HepG2 (cell line): ENCODE results near the gene CNRIP1. TPM values are rescaled to one million over a fixed set of nuclear protein-coding genes. Genes with fewer than 3 reads are reported as not detected.
A peak's percentile ranks its signal among the peaks of the same experiment; 100 is the strongest.

Experiments used
- ATF7-NPFF ChIP-seq: sonication (generic); formaldehyde crosslinking; IDR thresholded peaks from 2 replicates; pipeline ENCODE4 v1.8.1; 2023; ENCODE audit warnings: mild to moderate bottlenecking, low read depth, missing genetic modification reagents, moderate library complexity
- FOXK1 ChIP-seq: sonication (generic); formaldehyde crosslinking; IDR thresholded peaks from 2 replicates; pipeline ENCODE4 v1.4.0; 2020; ENCODE audit warnings: low read depth, missing genetic modification reagents, borderline replicate concordance
- FOXO1 ChIP-seq: sonication (generic); formaldehyde crosslinking; IDR thresholded peaks from 2 replicates; pipeline ENCODE4 v1.4.0; 2020; ENCODE audit warnings: missing genetic modification reagents
- RAD51 ChIP-seq: fragments of 450-650 bp; IDR thresholded peaks from 2 replicates; pipeline ENCODE4 v1.6.1; 2016; ENCODE audit warnings: borderline replicate concordance
- RFX3 ChIP-seq: IDR thresholded peaks from 2 replicates; pipeline ENCODE4 v1.6.1; 2016; ENCODE audit warnings: missing biosample characterization, missing genetic modification reagents
- RFXANK ChIP-seq: IDR thresholded peaks from 2 replicates; pipeline ENCODE4 v1.6.1; 2016
- TCF7 ChIP-seq: sonication (generic); IDR thresholded peaks from 2 replicates; pipeline ENCODE4 v1.6.1; 2016; ENCODE audit warnings: antibody characterized with exemption, low read depth
- ZNF225 ChIP-seq: sonication (generic); formaldehyde crosslinking; IDR thresholded peaks from 2 replicates; pipeline ENCODE4 v1.4.0; 2020; ENCODE audit warnings: mild to moderate bottlenecking, missing genetic modification reagents
- ZNF260 ChIP-seq: sonication (generic); formaldehyde crosslinking; IDR thresholded peaks from 2 replicates; pipeline ENCODE4 v1.4.0; 2020; ENCODE audit warnings: missing genetic modification reagents, low read depth, mild to moderate bottlenecking, borderline replicate concordance
- ZNF367 ChIP-seq: sonication (generic); formaldehyde crosslinking; IDR thresholded peaks from 2 replicates; pipeline ENCODE4 v1.4.0; 2020; ENCODE audit warnings: missing genetic modification reagents, borderline replicate concordance
- ZNF451 ChIP-seq: sonication (generic); formaldehyde crosslinking; IDR thresholded peaks from 2 replicates; pipeline ENCODE4 v1.5.0; 2020; ENCODE audit warnings: mild to moderate bottlenecking, missing genetic modification reagents
- ZNF629 ChIP-seq: sonication (generic); formaldehyde crosslinking; conservative IDR thresholded peaks from 2 replicates; pipeline ENCODE4 v1.5.0; 2020; ENCODE audit warnings: missing genetic modification reagents
- ZNF709 ChIP-seq: sonication (generic); formaldehyde crosslinking; IDR thresholded peaks from 2 replicates; pipeline ENCODE4 v1.5.0; 2020; ENCODE audit warnings: mild to moderate bottlenecking, missing genetic modification reagents
- polyA plus RNA-seq, 8 experiments: library from polyadenylated mRNA; depleted of rRNA in 3 of 8; stranded (reverse) in 7 of 8; unstranded in 1 of 8; fragments of >200 nt; fragmentation: Illumina TruSeq in 4 of 8; extraction: Trizol in 4 of 8; gene quantifications; 2 replicates each; pipeline versions ENCODE4 v1.2.1 to v1.2.3, GENCODE V29; 2011 to 2016; ENCODE audit warnings: low read depth in 4 of 8, missing spikeins in 1 of 8, mixed read lengths in 1 of 8; ENCODE audit not compliant: insufficient read depth in 1 of 8
- total RNA-seq, 5 experiments: library from RNA; depleted of rRNA; stranded (reverse); fragments of >200 nt; fragmentation: Illumina TruSeq; extraction: Trizol; gene quantifications; 2 replicates each; pipeline ENCODE4 v1.2.3, GENCODE V29; 2016; ENCODE audit warnings: low read depth in 1 of 5
- TF ChIP-seq, protein P1 (sequence below): sonication (generic); formaldehyde crosslinking; IDR thresholded peaks from 2 replicates; pipeline ENCODE4 v1.4.0; 2020; ENCODE audit warnings: low read depth, missing genetic modification reagents
- TF ChIP-seq, protein P2 (sequence below): sonication (generic); formaldehyde crosslinking; IDR thresholded peaks from 2 replicates; pipeline ENCODE4 v1.5.0; 2020; ENCODE audit warnings: mild to moderate bottlenecking, missing genetic modification reagents
- TF ChIP-seq, protein P3 (sequence below): sonication (generic); formaldehyde crosslinking; conservative IDR thresholded peaks from 2 replicates; pipeline ENCODE4 v1.8.0; 2022; ENCODE audit warnings: missing genetic modification reagents
- TF ChIP-seq, protein P4 (sequence below): sonication (generic); formaldehyde crosslinking; IDR thresholded peaks from 2 replicates; pipeline ENCODE4 v1.5.0; 2020; ENCODE audit warnings: missing genetic modification reagents, mild to moderate bottlenecking, borderline replicate concordance
- TF ChIP-seq, protein P5 (sequence below): sonication (generic); formaldehyde crosslinking; IDR thresholded peaks from 2 replicates; pipeline ENCODE4 v1.8.0; 2022; ENCODE audit warnings: missing genetic modification reagents, low read depth, mild to moderate bottlenecking, borderline replicate concordance
- TF ChIP-seq, protein P6 (sequence below): sonication (generic); formaldehyde crosslinking; IDR thresholded peaks from 2 replicates; pipeline ENCODE4 v1.4.0; 2020; ENCODE audit warnings: missing genetic modification reagents

CNRIP1 gene
- total and polyA plus RNA-seq, 2 of the 13 experiments (the other 11 are each of a cell fraction or from before 2014, with no cell fraction given), result not detected

DNA sequence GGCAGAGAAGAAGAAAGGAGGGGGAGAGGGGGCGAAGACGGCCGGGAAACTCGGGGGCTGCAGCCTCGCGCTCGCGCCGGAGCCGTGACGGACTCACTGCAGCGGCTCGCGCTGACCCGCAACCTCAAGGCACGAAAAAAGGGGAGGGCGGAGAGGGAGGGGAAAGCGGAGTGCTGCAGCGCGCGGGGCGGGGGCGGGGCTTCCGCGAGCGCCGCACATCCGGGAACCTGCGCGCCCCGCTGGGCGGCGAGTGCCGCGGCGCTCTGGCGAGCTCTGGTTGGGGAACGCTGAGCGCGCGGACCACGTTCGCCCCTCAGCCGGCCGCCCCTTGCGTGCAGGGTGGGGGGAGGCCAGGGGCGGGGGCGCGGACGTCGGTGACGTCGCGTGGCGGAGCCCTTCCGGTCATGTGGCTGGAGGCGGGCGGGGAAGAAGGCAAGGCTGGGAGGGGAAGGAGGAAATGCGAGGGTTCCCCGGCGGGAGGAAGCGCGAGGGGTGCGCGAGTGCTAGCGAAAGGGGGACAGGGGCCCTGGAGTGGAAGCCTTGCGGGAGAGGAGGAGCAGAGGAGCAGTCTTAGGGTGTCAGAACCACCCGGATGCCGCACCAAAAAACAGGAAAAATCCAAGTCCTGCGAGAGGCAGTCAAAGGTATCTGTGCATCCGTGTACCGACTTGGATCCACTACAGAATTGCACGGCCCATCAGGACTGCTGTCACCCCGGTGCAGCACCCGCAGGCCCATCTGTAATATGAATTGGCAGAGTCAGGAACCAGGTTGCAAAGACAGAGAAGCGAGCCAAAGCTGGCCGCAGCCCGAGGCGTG, 67.1 kb downstream of the CNRIP1 start, which contains the start of gene PPP3R1 (continued):
- TF ChIP-seq ZNF629, result no peak
- TF ChIP-seq FOXK1 (CRISPR knock-in tag), result peak; percentile 71; the same call in 1 of the 2 replicates
- TF ChIP-seq TCF7, result no peak
- no peak for TF ChIP-seq RFXANK (CRISPR knock-in tag)
- TF ChIP-seq, protein P1, sequence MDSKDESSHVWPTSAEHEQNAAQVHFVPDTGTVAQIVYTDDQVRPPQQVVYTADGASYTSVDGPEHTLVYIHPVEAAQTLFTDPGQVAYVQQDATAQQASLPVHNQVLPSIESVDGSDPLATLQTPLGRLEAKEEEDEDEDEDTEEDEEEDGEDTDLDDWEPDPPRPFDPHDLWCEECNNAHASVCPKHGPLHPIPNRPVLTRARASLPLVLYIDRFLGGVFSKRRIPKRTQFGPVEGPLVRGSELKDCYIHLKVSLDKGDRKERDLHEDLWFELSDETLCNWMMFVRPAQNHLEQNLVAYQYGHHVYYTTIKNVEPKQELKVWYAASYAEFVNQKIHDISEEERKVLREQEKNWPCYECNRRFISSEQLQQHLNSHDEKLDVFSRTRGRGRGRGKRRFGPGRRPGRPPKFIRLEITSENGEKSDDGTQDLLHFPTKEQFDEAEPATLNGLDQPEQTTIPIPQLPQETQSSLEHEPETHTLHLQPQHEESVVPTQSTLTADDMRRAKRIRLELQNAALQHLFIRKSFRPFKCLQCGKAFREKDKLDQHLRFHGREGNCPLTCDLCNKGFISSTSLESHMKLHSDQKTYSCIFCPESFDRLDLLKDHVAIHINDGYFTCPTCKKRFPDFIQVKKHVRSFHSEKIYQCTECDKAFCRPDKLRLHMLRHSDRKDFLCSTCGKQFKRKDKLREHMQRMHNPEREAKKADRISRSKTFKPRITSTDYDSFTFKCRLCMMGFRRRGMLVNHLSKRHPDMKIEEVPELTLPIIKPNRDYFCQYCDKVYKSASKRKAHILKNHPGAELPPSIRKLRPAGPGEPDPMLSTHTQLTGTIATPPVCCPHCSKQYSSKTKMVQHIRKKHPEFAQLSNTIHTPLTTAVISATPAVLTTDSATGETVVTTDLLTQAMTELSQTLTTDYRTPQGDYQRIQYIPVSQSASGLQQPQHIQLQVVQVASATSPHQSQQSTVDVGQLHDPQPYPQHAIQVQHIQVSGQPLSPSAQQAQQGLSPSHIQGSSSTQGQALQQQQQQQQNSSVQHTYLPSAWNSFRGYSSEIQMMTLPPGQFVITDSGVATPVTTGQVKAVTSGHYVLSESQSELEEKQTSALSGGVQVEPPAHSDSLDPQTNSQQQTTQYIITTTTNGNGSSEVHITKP, result peak; percentile 60; the same call in 1 of the 2 replicates
- TF ChIP-seq ZNF260 (CRISPR knock-in tag), result no peak
- TF ChIP-seq, protein P2, sequence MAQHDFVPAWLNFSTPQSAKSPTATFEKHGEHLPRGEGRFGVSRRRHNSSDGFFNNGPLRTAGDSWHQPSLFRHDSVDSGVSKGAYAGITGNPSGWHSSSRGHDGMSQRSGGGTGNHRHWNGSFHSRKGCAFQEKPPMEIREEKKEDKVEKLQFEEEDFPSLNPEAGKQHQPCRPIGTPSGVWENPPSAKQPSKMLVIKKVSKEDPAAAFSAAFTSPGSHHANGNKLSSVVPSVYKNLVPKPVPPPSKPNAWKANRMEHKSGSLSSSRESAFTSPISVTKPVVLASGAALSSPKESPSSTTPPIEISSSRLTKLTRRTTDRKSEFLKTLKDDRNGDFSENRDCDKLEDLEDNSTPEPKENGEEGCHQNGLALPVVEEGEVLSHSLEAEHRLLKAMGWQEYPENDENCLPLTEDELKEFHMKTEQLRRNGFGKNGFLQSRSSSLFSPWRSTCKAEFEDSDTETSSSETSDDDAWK, result no peak
- TF ChIP-seq, protein P3, sequence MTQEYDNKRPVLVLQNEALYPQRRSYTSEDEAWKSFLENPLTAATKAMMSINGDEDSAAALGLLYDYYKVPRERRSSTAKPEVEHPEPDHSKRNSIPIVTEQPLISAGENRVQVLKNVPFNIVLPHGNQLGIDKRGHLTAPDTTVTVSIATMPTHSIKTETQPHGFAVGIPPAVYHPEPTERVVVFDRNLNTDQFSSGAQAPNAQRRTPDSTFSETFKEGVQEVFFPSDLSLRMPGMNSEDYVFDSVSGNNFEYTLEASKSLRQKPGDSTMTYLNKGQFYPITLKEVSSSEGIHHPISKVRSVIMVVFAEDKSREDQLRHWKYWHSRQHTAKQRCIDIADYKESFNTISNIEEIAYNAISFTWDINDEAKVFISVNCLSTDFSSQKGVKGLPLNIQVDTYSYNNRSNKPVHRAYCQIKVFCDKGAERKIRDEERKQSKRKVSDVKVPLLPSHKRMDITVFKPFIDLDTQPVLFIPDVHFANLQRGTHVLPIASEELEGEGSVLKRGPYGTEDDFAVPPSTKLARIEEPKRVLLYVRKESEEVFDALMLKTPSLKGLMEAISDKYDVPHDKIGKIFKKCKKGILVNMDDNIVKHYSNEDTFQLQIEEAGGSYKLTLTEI (CRISPR knock-in tag), result no peak
- no peak for TF ChIP-seq ZNF367 (CRISPR knock-in tag)
- peak; percentile 84; the same call in 1 of the 2 replicates for TF ChIP-seq ZNF451
- TF ChIP-seq ZNF709 (CRISPR knock-in tag), result peak; percentile 64; the same call in 1 of the 2 replicates
- TF ChIP-seq, protein P4, sequence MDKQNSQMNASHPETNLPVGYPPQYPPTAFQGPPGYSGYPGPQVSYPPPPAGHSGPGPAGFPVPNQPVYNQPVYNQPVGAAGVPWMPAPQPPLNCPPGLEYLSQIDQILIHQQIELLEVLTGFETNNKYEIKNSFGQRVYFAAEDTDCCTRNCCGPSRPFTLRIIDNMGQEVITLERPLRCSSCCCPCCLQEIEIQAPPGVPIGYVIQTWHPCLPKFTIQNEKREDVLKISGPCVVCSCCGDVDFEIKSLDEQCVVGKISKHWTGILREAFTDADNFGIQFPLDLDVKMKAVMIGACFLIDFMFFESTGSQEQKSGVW, result no peak
- TF ChIP-seq, protein P5, sequence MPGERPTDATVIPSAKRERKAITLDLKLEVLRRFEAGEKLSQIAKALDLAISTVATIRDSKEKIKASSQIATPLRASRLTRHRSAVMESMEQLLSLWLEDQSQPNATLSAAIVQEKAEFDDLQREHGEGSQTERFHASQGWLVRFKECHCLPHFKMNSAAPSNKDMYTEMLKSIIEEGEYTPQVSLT (CRISPR knock-in tag), result no peak
- TF ChIP-seq ZNF225 (CRISPR knock-in tag), result peak; percentile 84
- no peak for TF ChIP-seq RFX3 (CRISPR knock-in tag)
- TF ChIP-seq RAD51, result peak; percentile 56; the same call in 1 of the 2 replicates
- TF ChIP-seq ATF7-NPFF (CRISPR knock-in tag), result no peak; the same call in 1 of the 2 replicates
- peak; percentile 38 for TF ChIP-seq FOXO1 (CRISPR knock-in tag)
- TF ChIP-seq, protein P6, sequence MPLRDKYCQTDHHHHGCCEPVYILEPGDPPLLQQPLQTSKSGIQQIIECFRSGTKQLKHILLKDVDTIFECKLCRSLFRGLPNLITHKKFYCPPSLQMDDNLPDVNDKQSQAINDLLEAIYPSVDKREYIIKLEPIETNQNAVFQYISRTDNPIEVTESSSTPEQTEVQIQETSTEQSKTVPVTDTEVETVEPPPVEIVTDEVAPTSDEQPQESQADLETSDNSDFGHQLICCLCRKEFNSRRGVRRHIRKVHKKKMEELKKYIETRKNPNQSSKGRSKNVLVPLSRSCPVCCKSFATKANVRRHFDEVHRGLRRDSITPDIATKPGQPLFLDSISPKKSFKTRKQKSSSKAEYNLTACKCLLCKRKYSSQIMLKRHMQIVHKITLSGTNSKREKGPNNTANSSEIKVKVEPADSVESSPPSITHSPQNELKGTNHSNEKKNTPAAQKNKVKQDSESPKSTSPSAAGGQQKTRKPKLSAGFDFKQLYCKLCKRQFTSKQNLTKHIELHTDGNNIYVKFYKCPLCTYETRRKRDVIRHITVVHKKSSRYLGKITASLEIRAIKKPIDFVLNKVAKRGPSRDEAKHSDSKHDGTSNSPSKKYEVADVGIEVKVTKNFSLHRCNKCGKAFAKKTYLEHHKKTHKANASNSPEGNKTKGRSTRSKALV (CRISPR knock-in tag), result no peak; the same call in 1 of the 2 replicates
